H9 (cell line): ENCODE data around the gene TMEFF2. TPM values are rescaled to one million over a fixed set of nuclear protein-coding genes. Genes with fewer than 3 reads are reported as not detected.

Source experiments
- DNase-seq: peaks from one replicate; pipeline ENCODE4 v3.0.0-alpha.2; 2017
- H2AFZ ChIP-seq: one replicate; pipeline ENCODE4 v1.6.1; 2013; ENCODE audit warnings: mild to moderate bottlenecking, low read length, control low read depth, moderate library complexity
- H2AK5ac ChIP-seq: 2 replicates; pipeline ENCODE4 v1.6.1; 2013; ENCODE audit warnings: low read length, control low read depth, mixed read lengths; ENCODE audit not compliant: insufficient read length
- H2BK120ac ChIP-seq: one replicate; pipeline ENCODE4 v1.6.1; 2013; ENCODE audit warnings: low read depth, mild to moderate bottlenecking, low read length, control low read depth, inconsistent platforms; ENCODE audit not compliant: poor library complexity, severe bottlenecking
- H2BK12ac ChIP-seq: 2 replicates; pipeline ENCODE4 v1.6.1; 2013; ENCODE audit warnings: low read length, control low read depth, mixed read lengths, low read depth; ENCODE audit not compliant: insufficient read length
- H2BK15ac ChIP-seq: 2 replicates; pipeline ENCODE4 v1.6.1; 2013; ENCODE audit warnings: low read depth, low read length, control low read depth
- H2BK20ac ChIP-seq: one replicate; pipeline ENCODE4 v1.6.1; 2013; ENCODE audit warnings: low read depth, mild to moderate bottlenecking, low read length, control low read depth, inconsistent platforms; ENCODE audit not compliant: poor library complexity, severe bottlenecking
- H2BK5ac ChIP-seq: 2 replicates; pipeline ENCODE4 v1.6.1; 2013; ENCODE audit warnings: low read length, control low read depth, mixed read lengths; ENCODE audit not compliant: insufficient read length
- H3K14ac ChIP-seq: 2 replicates; pipeline ENCODE4 v1.6.1; 2013; ENCODE audit warnings: low read length, control low read depth; ENCODE audit not compliant: insufficient read depth
- H3K18ac ChIP-seq: 2 replicates; pipeline ENCODE4 v1.6.1; 2013; ENCODE audit warnings: low read depth, mild to moderate bottlenecking, mixed read lengths, low read length, control low read depth; ENCODE audit not compliant: insufficient read length
- H3K23ac ChIP-seq: 2 replicates; pipeline ENCODE4 v1.6.1; 2013; ENCODE audit warnings: low read length, control low read depth, mixed read lengths, low read depth; ENCODE audit not compliant: insufficient read length
- H3K23me2 ChIP-seq: 2 replicates; pipeline ENCODE4 v1.6.1; 2013; ENCODE audit warnings: low read depth, mild to moderate bottlenecking, mixed read lengths, low read length, control low read depth; ENCODE audit not compliant: insufficient read length, poor library complexity, severe bottlenecking
- H3K27ac ChIP-seq: 2 replicates; pipeline ENCODE4 v1.5.1; 2013; ENCODE audit warnings: low read length, control low read depth, mixed read lengths, low read depth; ENCODE audit not compliant: insufficient read length
- H3K27me3 ChIP-seq: 2 replicates; pipeline ENCODE4 v1.6.1; 2013; ENCODE audit warnings: low read length, control low read depth, inconsistent platforms; ENCODE audit not compliant: insufficient read depth
- H3K4ac ChIP-seq: 2 replicates; pipeline ENCODE4 v1.6.1; 2013; ENCODE audit warnings: low read depth, mild to moderate bottlenecking, control low read depth, inconsistent platforms, low read length, moderate library complexity
- H3K4me1 ChIP-seq: 2 replicates; pipeline ENCODE4 v1.6.1; 2013; ENCODE audit warnings: low read length, control low read depth, inconsistent platforms; ENCODE audit not compliant: insufficient read depth
- H3K4me2 ChIP-seq: 2 replicates; pipeline ENCODE4 v1.6.1; 2013; ENCODE audit warnings: low read length, control low read depth, mixed read lengths; ENCODE audit not compliant: insufficient read length, insufficient read depth
- H3K56ac ChIP-seq: 2 replicates; pipeline ENCODE4 v1.6.1; 2013; ENCODE audit warnings: low read depth, mild to moderate bottlenecking, mixed read lengths, low read length, control low read depth; ENCODE audit not compliant: insufficient read length
- H3K79me1 ChIP-seq: 2 replicates; pipeline ENCODE4 v1.6.1; 2013; ENCODE audit warnings: low read depth, mild to moderate bottlenecking, moderate library complexity, low read length, control low read depth, inconsistent platforms; ENCODE audit not compliant: insufficient read depth, poor library complexity, severe bottlenecking
- H3K79me2 ChIP-seq: 2 replicates; pipeline ENCODE4 v1.6.1; 2013; ENCODE audit warnings: low read length, control low read depth, inconsistent platforms; ENCODE audit not compliant: insufficient read depth
- H3K9ac ChIP-seq: 2 replicates; pipeline ENCODE4 v1.6.1; 2013; ENCODE audit warnings: low read length, control low read depth, mixed read lengths; ENCODE audit not compliant: insufficient read length; ENCODE audit errors: extremely low read depth
- H3K9me3 ChIP-seq: one replicate; pipeline ENCODE4 v1.6.1; 2013; ENCODE audit warnings: low read depth, low read length, inconsistent platforms; ENCODE audit not compliant: control insufficient read depth
- H3T11ph ChIP-seq: one replicate; pipeline ENCODE4 v1.6.1; 2013; ENCODE audit warnings: mild to moderate bottlenecking, low read length, control low read depth, inconsistent platforms
- H4K20me1 ChIP-seq: one replicate; pipeline ENCODE4 v1.6.1; 2013; ENCODE audit not compliant: control insufficient read depth, insufficient read length, insufficient read depth
- H4K5ac ChIP-seq: 2 replicates; pipeline ENCODE4 v1.6.1; 2013; ENCODE audit warnings: low read depth, mild to moderate bottlenecking, mixed read lengths, low read length, control low read depth; ENCODE audit not compliant: insufficient read length
- H4K8ac ChIP-seq: replicated peaks from 2 replicates; pipeline ENCODE4 v1.6.1; 2013; ENCODE audit warnings: low read length, control low read depth, mixed read lengths, low read depth; ENCODE audit not compliant: insufficient read length
- H4K91ac ChIP-seq: 2 replicates; pipeline ENCODE4 v1.6.1; 2013; ENCODE audit warnings: low read depth, mild to moderate bottlenecking, moderate library complexity, mixed read lengths, low read length, control low read depth; ENCODE audit not compliant: insufficient read length
- H3K27ac Mint-ChIP-seq, 3 experiments: 2 replicates in 2 of 3; 3 replicates in 1 of 3; pipeline ENCODE4 v1.8.0; 2020 to 2021; ENCODE audit warnings: mixed read lengths in 3 of 3, mild to moderate bottlenecking in 1 of 3, moderate library complexity in 1 of 3
- H3K27me3 Mint-ChIP-seq: 2 replicates; pipeline ENCODE4 v1.8.0; 2021; ENCODE audit warnings: low read depth, mild to moderate bottlenecking, moderate library complexity, mixed read lengths
- H3K36me3 Mint-ChIP-seq, 3 experiments: 2 replicates in 2 of 3; 3 replicates in 1 of 3; pipeline ENCODE4 v1.8.0; 2020 to 2021; ENCODE audit warnings: low read depth in 3 of 3, mixed read lengths in 3 of 3; ENCODE audit not compliant: insufficient read depth in 1 of 3
- H3K4me1 Mint-ChIP-seq, 2 experiments: 2 replicates each; pipeline ENCODE4 v1.8.0; 2020; ENCODE audit warnings: mixed read lengths in 2 of 2
- H3K4me3 Mint-ChIP-seq, 2 experiments: 2 replicates in 1 of 2; 3 replicates in 1 of 2; pipeline ENCODE4 v1.8.0; 2020 to 2021; ENCODE audit warnings: mild to moderate bottlenecking in 2 of 2, mixed read lengths in 2 of 2, moderate library complexity in 1 of 2
- H3K9me3 Mint-ChIP-seq, 2 experiments: 2 replicates in 1 of 2; 3 replicates in 1 of 2; pipeline ENCODE4 v1.8.0; 2020; ENCODE audit warnings: mild to moderate bottlenecking in 2 of 2, mixed read lengths in 2 of 2, moderate library complexity in 1 of 2
- CTCF ChIP-seq: fragments of 200-600 bp; sonication (generic); conservative IDR thresholded peaks from 3 replicates; pipeline ENCODE4 v1.8.0; 2021; ENCODE audit warnings: antibody characterized with exemption, mild to moderate bottlenecking
- WGBS: extraction: QIAGEN DNeasy Blood & Tissue Kit; methylation state at CpG from one replicate; pipeline ENCODE4 v1.1.7; 2013; ENCODE audit warnings: missing lambda C conversion rate, low lambda C conversion rate, mixed read lengths; ENCODE audit not compliant: insufficient read length; ENCODE audit errors: extremely low coverage; 5-methylcytosine and 5-hydroxymethylcytosine counted together
- total RNA-seq: library from RNA; stranded (reverse); gene quantifications from 2 replicates; pipeline ENCODE4 v1.2.1, GENCODE V29; 2021

Gene TMEFF2
- total RNA-seq, 1 experiment from 2014 or later = 0.39 TPM

GRCh38 chr2:192030289-192030688, 164.4 kb downstream of the TMEFF2 start:
- H3K23me2 ChIP-seq = no peaks in the 10 kb centered on the region
- H3K27me3 ChIP-seq = no peaks in the 10 kb centered on the region; the same call in 1 of the 2 replicates
- no peaks in the 10 kb centered on the region for H3K79me2 ChIP-seq
- no peak overlapping the region for H4K5ac ChIP-seq
- no peak overlapping the region for H3K23ac ChIP-seq
- H3K9me3 Mint-ChIP-seq = no peaks in the 10 kb centered on the region
- H3K9ac ChIP-seq = no peak overlapping the region
- H3K56ac ChIP-seq = no peak overlapping the region
- H3T11ph ChIP-seq = no peak overlapping the region
- no peak overlapping the region for H3K27ac ChIP-seq
- H3K36me3 Mint-ChIP-seq = peaks cover 0 to 2% (median 0%) of the 10 kb centered on the region in 3 experiments; a peak in 2 of 7 replicates
- H2BK120ac ChIP-seq = no peak overlapping the region
- H2BK15ac ChIP-seq = no peak overlapping the region
- H2BK5ac ChIP-seq = no peak overlapping the region
- H2AK5ac ChIP-seq = no peak overlapping the region
- DNase-seq = no peak
- H2BK20ac ChIP-seq = no peak overlapping the region
- H3K4me2 ChIP-seq = no peak overlapping the region
- peaks cover 22 to 24% of the 10 kb centered on the region in 2 experiments for H3K4me1 Mint-ChIP-seq
- peaks cover 6% of the 10 kb centered on the region; the same call in 1 of the 2 replicates for H3K4me1 ChIP-seq
- no peak overlapping the region for H4K8ac ChIP-seq
- no peak overlapping the region for H3K4ac ChIP-seq
- H2BK12ac ChIP-seq = no peak overlapping the region
- H2AFZ ChIP-seq = no peak overlapping the region
- H3K27me3 Mint-ChIP-seq = no peaks in the 10 kb centered on the region
- WGBS = no CpG with 5 or more reads among the region's 1 CpG
- no peak overlapping the region for H3K4me3 Mint-ChIP-seq
- H3K27ac Mint-ChIP-seq = peak overlapping the region in 1 of 3 experiments; percentile 30; a peak in 1 of 7 replicates
- H3K14ac ChIP-seq = no peak overlapping the region
- no peak overlapping the region for H3K18ac ChIP-seq
- H3K79me1 ChIP-seq = no peaks in the 10 kb centered on the region
- H4K20me1 ChIP-seq = no peaks in the 10 kb centered on the region
- no peak overlapping the region for H4K91ac ChIP-seq
- TF ChIP-seq CTCF = no peak
- H3K9me3 ChIP-seq = no peaks in the 10 kb centered on the region
